ENCODE data around the gene ZNF414.

DNA sequence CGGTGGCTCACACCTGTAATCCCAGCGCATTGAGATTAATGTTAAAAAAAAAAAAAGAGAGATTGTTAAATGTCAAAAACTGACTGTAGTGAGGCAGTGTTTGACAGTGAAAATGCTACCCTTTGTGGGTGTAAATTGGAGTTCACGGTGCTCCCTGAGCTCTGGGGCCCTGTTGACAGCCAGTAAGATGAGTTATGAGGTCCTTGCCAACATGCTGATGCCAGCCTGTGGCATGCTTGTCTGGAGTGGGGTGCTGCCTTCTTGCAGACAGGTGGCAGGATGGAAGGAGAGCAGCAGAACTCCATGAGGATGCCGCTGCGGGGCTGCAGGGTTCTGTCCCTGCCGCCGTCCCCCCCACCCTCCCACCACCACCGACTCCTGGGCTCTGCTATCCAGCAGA lies 37.4 kb downstream of the ZNF414 start:
- TF ChIP-seq, protein P1, sequence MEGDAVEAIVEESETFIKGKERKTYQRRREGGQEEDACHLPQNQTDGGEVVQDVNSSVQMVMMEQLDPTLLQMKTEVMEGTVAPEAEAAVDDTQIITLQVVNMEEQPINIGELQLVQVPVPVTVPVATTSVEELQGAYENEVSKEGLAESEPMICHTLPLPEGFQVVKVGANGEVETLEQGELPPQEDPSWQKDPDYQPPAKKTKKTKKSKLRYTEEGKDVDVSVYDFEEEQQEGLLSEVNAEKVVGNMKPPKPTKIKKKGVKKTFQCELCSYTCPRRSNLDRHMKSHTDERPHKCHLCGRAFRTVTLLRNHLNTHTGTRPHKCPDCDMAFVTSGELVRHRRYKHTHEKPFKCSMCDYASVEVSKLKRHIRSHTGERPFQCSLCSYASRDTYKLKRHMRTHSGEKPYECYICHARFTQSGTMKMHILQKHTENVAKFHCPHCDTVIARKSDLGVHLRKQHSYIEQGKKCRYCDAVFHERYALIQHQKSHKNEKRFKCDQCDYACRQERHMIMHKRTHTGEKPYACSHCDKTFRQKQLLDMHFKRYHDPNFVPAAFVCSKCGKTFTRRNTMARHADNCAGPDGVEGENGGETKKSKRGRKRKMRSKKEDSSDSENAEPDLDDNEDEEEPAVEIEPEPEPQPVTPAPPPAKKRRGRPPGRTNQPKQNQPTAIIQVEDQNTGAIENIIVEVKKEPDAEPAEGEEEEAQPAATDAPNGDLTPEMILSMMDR (conservative IDR thresholded peaks at IDR 0.05; ENCODE audit: low read depth, low read length): no peak
- TF ChIP-seq EZH2 (IDR thresholded peaks at IDR 0.05; ENCODE audit: borderline replicate concordance, low read depth, low read length, poor library complexity, severe bottlenecking): no peak
